Renal pelvis (tissue), 4 donors: ENCODE results near the gene RASGRP1. TPM values are rescaled to one million over a fixed set of nuclear protein-coding genes. Genes with fewer than 3 reads are reported as not detected.

ENCODE experiments used
- DNase-seq: peaks from one replicate; pipeline ENCODE4 v3.0.0-alpha.2; 2013
- polyA plus RNA-seq, 3 donors: library from polyadenylated mRNA; unstranded; fragments of 120-200 nt; gene quantifications; one replicate each; pipeline ENCODE4 v1.2.1, GENCODE V29; 2013; ENCODE audit not compliant: insufficient read length in 3 of 3

Gene RASGRP1
- polyA plus RNA-seq, 3 donors, result 10.6 to 16.0 (median 12.2) TPM

DNA sequence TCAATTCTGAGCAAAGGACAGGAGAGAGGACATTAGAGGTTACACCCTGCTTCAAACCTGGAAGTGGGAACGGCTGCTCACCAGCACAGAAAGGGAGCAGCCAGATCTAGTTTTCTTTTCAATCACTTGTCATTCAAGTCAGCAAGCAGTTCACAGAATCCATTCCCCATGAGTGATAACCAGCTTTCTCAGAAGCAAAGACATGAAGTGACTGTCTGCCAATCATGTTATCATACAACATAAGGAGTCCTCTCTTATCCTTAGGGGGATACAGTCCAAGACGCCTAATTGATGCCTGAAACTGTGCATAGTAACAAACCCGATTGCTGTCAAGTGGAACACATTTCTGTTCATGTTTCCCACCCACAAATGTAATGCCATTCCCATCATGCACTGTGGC is 56.0 kb downstream of the RASGRP1 start:
- no peak for DNase-seq

DNA sequence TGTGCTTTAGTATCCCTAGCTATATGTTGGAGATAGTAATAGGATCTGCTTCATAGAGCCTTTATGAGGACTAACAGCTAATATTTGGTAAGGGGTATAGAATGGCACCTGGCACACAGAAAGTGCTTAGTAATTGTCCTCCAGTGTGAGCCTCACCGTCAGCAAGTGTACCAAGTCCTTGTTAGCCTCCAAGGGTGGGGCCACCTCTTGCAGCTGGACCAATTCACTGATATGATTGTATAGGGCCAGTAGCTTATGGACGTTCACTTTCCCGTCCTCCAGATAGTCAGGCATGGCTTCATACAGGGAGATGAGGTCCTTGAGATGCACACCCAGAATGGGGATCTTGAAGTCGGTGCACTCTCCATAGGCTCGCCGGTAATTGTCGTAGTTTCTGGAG is 57.0 kb downstream of the RASGRP1 start:
- no peak for DNase-seq

DNA sequence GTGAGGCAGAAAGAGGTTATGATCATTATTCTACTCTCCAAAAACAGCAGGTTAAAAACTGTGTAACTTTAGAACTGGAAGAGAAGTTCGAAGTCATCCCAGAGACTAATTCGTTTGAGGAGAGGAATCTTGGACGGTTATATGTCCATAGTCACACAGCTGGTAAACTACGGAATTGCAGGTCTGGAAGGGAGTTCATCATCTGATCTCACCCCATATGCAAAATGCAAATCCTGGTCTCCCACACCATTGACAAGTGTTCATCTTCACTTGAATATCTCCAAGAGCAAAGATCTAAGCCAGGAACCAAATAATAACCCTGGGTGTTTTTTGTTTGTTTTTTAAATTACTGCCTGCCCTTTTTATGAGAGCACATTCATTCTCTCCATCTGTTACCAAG is 57.6 kb downstream of the RASGRP1 start:
- DNase-seq, result no peak

DNA sequence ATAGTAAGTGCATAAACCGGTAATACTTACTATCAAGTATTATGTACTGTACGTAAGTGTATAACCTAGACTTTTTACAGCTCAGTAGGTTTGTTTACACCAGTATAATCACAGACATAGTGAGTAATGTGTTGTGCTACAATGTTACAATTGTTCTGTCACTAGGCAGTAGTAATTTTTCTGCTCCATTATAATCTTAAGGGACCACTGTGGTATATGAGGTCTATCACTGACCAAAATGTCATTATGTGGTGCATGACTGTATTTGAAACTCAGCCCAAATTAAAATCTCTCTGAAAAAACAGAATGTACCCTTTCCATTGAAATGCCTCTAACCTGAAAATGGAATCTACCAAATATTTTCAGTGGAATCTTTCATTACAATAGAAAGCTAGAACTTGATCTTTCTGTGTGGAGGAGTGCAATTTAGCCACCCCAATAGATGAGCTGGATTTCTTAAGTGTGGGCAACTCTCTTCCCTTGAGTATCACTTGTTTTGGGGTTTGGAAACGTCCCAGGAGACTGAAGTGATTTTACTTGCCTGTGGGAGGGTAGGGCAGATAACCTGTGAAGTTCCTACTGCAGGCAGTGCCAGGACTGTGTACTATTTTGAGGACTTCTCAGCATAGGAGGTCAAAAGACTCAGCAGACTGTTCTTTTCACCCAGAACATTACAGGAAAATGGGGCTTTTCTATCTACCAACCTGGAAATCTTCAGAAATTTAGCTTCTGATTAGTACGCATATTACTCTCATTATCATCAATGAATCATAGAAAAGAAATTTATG is 59.7 kb downstream of the RASGRP1 start:
- no peak for DNase-seq

DNA sequence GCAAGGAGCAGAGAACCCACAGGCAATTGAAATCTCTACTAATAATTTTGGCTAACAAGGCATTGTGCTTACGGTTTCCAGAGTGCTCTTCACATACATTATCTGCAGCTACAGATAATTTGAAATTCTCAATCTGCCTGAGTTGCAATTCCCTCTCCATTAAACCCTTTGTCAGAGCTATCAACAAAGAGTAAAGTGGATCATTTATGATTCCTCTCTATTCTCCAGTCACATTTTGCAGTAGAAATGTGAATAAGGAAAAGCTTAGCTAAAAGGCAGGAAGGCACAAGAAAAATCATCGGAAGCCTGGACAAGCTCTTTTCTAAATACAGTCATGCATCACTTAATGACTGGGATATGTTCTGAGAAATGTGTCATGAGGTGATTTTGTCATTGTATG is 61.1 kb downstream of the RASGRP1 start:
- DNase-seq, result no peak

DNA sequence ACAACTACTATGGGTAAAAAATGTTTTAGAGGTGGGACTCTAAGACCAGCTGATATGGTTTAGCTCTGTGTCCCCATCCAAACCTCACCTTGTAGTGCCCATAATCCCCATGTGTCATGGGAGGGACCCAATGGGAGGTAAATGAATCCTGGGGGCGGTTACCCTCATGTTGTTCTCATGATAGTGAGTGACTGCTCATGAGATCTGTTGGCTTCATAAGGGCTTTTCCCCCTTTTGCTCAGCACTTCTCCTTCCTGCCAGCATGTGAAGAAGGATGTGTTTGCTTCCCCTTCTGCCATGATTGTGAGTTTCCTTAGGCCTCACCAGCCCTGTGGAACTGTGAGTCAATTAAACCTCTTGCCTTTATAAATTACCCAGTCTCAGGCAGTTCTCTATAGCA is 65.0 kb downstream of the RASGRP1 start:
- no peak for DNase-seq

DNA sequence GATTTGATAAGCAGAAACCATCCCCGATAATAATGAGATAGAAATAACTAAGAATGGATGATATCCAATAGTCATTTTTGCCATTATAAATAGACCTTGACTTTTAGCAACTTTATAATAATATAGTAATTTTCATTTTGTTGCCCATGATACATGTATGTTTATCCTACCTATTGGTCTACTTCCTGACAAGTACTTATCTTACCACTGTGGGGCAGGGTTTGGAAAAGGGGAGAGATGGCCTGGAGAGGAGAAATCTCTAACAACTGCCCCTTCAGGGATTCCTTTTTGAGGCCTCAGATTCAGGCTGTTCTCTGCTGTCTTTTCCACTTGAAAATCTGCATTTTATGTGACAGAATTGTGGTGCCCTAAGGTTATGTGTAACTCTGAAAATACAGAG is 68.5 kb downstream of the RASGRP1 start:
- DNase-seq, result no peak

DNA sequence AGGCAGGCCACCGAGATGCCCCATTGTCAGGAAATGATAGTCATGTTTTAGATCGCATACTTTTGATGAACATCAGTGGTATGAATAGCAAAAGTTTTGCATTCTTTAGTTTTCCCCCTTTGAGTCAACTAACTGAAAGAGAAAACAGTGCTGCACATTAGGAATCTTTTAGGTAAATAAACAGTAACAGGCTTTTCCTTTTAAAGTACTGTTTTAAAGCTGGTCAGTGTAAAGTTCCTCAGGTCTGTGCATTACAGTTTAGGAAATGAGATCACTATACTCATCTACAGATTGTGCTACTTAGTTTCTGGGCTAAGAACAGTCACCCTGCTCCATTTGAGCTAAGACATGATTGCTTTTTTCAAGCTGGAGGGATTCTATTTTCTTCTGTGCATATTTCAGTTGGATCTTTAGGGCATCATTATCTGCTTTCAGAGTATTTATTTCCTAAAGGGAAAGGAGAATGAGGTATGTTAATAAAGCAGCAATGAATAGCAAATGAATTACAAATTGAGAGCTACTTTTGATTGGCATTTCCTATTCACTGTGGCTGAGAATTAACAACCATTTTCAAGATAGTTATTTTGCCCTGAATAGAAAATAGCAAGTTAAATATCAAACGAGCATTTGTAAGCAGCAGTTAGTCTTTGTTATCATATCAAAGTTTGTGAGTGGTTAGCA is 74.2 kb downstream of the RASGRP1 start:
- DNase-seq, result no peak

DNA sequence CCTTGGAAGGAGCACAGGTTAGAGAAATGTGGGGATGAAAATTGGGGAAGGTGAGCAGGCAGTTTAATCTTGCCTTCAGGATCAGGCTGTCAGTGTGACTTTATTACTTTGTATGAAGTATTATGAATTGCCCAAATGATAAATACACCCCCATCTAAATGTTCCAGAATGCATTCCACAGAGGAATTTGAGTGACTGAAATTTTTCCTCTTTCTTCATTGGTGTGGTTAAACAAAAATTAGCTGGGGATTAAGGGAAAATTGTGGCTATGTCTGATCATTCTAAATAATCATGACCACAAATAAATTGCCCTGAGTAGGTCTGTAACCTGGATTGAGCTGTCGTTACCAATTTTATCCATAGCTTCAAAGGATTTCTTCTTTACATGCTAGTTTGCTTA is 77.2 kb downstream of the RASGRP1 start:
- no peak for DNase-seq

DNA sequence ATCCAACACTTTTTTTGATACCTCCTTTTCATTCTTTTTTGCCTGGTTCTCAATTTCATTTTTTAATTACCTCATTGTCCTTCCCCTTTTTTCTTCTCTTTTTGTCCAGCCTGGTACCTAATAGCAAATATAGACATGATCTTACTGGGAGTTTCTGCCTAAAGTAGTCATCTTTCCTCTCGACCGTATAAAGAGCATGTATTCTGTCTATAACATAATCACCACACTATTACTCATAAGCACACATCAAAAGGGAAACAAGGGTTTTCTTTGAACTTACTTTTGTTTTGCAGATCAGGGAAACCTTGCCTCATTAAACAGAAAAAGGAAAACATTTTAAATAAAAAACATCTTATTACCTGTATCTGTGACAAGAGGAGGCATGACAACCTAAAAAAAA is 77.7 kb downstream of the RASGRP1 start:
- no peak for DNase-seq

DNA sequence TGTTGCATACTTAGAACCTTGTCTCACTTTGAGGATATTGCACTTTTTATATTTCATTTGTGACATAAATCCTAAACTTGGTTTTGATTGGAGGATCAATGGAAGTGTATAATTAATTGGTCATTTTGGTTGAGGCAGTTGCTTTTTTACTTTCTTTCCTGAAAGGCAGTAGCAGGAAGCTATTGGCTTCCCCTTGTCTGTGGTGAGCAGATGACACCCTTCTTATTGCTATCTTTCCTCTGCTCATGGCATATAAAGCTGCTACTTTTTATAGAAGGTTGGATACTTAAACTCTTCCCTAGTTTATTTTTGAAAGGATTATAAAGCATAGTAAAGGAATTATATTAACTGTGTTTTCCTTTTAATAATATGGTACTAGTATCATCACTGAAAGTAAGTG is 82.0 kb downstream of the RASGRP1 start:
- DNase-seq, result no peak

DNA sequence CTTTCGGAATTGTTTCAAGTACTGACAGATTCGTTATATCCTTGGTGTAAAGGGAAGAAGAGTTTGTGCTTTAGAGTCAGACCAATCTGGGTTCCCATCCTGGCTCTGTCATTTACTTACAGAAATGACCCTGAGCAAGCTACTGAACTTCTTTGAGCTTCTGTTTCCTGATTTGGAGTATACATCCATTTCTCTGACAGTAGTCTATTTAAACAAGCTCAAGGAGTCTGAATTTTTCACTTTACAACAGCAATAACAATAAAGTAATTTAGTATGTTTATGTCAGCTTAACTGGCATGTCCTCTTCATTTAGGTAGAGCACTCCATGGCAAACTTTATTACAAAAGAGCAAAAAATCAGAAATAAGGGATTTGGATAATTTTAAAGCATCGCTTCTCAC is 82.9 kb downstream of the RASGRP1 start:
- no peak for DNase-seq

DNA sequence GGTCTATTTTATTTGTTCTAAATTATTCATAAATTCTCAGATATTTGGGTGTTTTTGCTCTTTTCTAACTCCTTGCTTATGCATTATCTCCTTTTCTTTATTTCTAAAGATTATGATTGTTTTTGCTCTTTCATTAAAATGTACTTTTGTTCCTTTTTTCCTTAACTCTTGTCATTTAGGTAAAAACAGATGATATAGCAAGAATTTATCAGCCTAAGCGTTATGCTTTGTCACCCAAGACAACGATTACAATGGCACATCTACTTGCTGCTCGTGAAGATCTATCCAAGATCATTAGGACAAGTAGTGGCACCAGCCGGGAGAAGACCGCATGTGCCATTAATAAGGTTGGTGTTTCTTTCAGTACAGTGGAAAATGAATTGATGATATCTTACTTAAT is 83.5 kb downstream of the RASGRP1 start:
- no peak for DNase-seq

DNA sequence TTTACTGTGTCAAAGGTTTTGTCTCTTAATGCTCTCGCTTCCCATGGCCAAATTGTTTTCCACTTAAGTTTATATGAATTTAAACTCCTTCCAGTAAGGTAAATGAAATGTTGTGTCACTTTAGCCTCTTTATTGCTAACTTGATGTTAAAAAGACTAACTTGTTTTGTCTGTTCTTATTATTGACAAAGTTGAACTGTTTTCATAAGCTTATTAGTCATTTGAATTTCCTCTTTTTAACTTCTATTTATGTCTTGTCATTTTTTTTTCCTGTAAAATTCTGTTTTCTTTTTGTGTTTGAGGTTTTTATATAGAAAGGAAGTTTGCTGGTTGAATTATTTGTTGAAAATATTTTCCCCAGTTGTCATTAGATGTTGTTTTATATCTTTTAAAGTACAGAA is 84.9 kb downstream of the RASGRP1 start:
- no peak for DNase-seq

DNA sequence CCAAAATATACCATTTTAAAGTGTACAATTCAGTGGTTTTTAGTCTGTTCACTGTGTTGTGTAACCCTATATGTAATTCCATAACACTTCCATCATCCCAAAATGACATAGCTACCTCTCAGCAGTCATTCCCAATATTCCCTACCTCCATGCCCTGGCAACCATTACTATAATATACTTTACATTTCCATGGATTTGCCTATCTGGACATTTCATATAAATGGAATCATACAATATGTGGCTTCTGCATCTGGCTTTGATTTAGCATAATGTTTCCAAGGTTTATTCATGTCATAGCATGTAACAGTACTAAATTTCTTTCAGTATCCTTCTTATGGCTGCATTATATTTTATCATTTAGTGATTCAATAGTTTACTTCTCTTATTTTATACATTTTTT is 85.3 kb downstream of the RASGRP1 start:
- DNase-seq, result no peak

DNA sequence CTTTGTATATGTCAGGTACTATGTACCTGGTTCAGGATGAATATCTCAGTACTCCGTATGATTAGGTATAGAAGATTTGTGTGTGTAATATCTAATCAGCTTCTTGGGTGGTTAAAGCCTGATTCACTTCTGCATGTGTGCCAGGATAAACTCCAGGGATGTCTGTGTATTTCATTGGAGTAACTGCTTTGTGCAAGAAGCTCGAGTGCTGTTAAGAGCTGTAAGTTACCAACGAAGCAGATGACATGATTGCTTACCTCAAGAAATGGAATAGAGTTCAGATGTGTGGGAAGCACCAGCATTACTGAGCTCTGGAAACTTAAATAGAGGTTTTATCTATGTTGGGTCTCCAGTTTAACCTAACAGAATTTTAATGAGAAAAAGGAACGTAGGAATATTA is 87.0 kb downstream of the RASGRP1 start:
- DNase-seq, result no peak

DNA sequence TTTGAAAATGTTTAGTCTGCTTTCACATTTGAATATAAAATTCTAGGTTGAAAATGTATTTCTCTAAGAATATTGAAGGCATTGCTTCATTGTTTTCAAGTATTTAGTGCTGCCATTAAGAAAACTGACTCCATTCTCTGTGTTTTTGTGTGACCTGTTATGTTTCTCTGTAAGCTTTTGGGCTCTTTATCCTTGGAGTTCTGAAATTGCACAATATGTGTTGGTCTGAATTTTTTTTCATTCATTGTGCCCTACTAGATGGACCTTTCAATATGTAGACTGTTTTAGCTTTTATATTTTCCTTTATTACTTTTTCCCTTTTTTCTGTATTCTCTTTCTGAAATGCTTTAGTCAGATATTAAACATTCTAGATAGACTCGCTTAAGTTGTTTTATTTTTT is 88.5 kb downstream of the RASGRP1 start:
- no peak for DNase-seq

DNA sequence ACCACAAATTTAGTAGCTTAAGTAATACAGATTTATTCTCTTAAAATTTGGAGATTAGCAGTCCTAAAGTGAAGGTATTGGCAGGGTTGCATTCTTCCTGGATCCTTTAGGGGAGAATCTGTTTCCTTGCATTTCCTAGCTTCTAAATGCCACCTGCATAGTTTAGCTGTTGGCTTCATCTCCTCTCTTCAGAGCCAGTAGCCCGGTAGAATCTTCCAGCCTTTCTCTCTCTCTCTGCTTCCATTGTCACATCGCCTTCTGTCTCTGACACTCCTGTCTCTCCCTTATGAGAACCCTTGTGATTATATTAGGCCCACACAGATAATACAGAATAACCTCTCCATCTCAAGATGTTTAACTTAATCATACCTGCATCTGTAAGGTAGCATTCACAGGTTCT is 89.3 kb downstream of the RASGRP1 start:
- no peak for DNase-seq

DNA sequence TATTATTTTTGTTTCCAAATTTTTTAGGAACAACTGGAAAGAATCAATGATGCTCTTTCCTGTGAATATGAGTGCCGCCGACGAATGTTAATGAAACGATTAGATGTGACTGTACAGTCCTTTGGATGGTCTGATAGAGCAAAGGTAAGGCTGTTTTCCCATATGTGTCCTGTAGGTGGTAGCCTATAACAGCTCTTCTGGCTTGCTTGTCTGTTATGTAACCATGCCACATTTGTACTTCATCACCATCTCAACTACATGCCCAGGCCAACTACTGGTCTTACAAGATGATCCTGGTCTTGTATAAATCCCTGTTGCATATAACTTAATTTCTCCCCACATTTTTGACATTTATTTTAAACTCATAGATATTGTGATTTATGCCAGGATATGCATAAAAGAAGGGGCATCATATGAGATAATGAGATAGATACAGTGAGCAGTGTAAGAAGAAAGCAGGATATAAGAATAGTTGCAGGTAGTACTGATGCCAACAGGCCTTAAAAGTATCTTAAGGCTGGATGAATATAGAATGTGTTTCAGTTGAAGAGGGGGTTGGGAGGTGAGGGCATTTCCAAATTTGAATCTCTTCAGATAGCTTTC is 90.4 kb downstream of the RASGRP1 start:
- DNase-seq, result peak; percentile 60

DNA sequence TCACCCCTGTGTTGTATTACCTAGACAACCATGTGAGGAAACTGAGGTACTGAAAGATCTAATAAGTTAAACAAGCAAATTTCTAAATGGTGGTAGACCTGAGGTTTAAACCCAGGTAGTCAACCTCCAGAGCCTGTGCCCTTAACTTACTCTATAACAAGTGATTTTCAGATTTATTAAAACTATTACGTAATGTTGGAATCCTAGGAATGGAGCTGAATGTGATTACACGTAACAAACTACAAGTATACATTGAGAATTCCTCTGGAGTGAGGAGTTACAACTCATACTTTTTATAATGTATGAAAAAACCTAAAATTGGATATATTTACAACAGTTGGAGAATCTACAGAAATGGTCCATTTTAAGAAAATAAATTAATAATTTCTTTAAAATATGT is 92.6 kb downstream of the RASGRP1 start:
- DNase-seq, result no peak

DNA sequence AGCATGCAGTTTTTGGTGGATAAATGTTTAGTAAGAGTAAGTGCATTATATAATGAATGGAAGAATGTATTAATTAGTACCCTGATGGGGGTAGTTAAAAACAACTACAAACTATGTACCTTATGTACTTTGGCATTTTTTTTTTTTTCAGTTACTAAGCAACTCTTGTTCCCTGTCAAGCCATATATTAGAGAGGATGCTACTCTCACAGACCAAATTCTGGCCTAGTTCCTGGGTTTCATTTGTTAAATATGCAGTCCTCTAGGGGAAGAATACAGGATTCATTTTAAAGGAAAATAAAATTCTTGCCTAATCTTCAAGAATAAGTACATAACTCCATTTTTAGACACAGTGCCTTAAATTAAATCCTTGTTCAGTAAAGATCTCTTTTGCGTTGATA is 93.8 kb downstream of the RASGRP1 start:
- no peak for DNase-seq

DNA sequence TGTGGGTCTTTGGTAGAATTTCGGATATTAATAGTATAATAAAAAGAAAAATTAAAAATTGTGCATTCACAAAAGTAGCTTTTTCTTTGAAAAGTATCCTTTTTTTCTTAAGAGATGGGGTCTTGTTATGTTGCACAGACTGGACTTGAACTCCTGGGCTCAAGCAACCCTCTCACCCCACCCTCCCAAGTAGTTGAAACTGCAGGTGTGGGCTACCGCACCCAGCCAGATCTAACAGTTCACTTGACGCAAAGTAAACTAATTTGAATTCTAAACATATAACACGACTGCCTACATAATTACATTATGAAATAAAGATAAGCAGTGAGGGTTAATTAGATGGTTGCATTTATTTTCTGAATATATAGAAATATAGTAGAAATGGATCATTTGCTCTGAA is 99.9 kb downstream of the RASGRP1 start:
- DNase-seq, result no peak

DNA sequence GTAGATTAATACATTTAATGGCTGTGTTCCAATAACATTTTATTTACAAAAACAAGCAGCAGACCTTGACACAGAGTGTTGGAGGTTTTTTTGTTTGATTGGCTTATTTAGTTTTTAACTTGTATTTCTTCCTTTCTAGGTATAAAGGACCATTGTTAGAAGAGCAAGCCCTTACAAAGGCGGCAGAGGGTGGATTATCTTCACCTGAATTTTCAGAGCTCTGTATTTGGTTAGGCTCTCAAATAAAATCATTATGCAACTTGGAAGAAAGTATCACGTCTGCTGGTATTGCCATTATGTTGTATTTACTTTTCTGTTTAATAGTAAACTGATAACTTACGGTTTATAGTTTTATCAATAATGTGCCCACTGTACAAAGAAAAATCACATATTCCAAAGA is 100.7 kb downstream of the RASGRP1 start:
- DNase-seq, result no peak
